Pancreas (tissue), 10 donors: ENCODE results near the gene MKRN2. TPM values are rescaled to one million over a fixed set of nuclear protein-coding genes. Genes with fewer than 3 reads are reported as not detected.

Source experiments
- ATAC-seq, 4 donors: fragments of 200-7000 bp; cut with Tn5 transposase; one replicate each; pipeline versions ENCODE4 v1.8.0 to v1.9.1; 2020; ENCODE audit warnings: mild to moderate bottlenecking in 4 of 4, moderate library complexity in 4 of 4
- DNase-seq, 6 donors: peaks; one replicate each; pipeline ENCODE4 v3.0.0-alpha.2; 2020
- FAIRE-seq: peaks from 2 replicates; lab custom pipeline; 2012; peaks lifted over from hg19 to GRCh38; lab: Jason Lieb, UNC
- H3K27ac ChIP-seq, 4 donors: fragments of 200-600 bp; sonication (generic); 1 replicate in 3 of 4; 2 replicates in 1 of 4; pipeline versions ENCODE4 v1.5.0 to v1.8.0; 2020
- H3K27me3 ChIP-seq, 4 donors: fragments of 200-600 bp; one replicate each; pipeline ENCODE4 v1.8.0; 2021
- H3K36me3 ChIP-seq, 3 donors: fragments of 200-600 bp; sonication (generic) in 1 of 3; one replicate each; pipeline versions ENCODE4 v1.5.0 to v1.8.0; 2020 to 2021
- H3K4me1 ChIP-seq, 3 donors: fragments of 200-600 bp; one replicate each; pipeline ENCODE4 v1.8.0; 2021
- H3K4me3 ChIP-seq, 4 donors: fragments of 200-600 bp; sonication (generic) in 2 of 4; one replicate each; pipeline versions ENCODE4 v1.5.0 to v1.8.0; 2020 to 2021
- H3K9me3 ChIP-seq, 4 donors: fragments of 200-600 bp; one replicate each; pipeline ENCODE4 v1.8.0; 2021
- WGBS, 2 donors: extraction: QIAGEN DNeasy Blood & Tissue Kit; methylation state at CpG; one replicate each; pipeline ENCODE4 v1.1.7; 2013; 5-methylcytosine and 5-hydroxymethylcytosine counted together
- intact Hi-C, 3 donors: fragments of 100-400 bp; cut with DNase I; formaldehyde crosslinking; loops; one replicate each; pipeline versions ENCODE4 v1.11.1 to v1.14.2; 2022
- polyA plus RNA-seq, 2 donors: library from polyadenylated mRNA; stranded (reverse); fragments of 200-250 nt; gene quantifications; one replicate each; pipeline ENCODE4 v1.2.3, GENCODE V29; 2013
- total RNA-seq, 6 donors: library from RNA; stranded (reverse); fragmentation: NEBNext Ultra II Directional in 4 of 6; extraction: Animal tissue kit (Norgen Biotek cat#: 25700) in 4 of 6; gene quantifications; one replicate each; pipeline versions ENCODE4 v1.2.1 to v1.2.4, GENCODE V29; 2021 to 2023
- TF ChIP-seq, protein P1 (sequence below), 4 donors: fragments of 200-600 bp; sonication (generic) in 3 of 4; IDR thresholded peaks; one replicate each; pipeline versions ENCODE4 v1.5.0 to v1.8.0; 2021; ENCODE audit warnings: antibody characterized with exemption in 4 of 4
- donor health status: healthy with polysubstance abuse.
- donor health status: DM: no; HTN: no; CAD: no; lungs with moderate emphysema.
- donor health status: DM: no; HTN: no; CAD: no.
- donor health status: control.
- donor health status: control.
- donor health status: Bipolar disorder and iron deficiency.
- donor health status: DM: yes; HTN: yes; CAD: no.
- donor health status: DM: no; HTN: no; CAD: no.
- donor health status: DM: no; HTN: no; CAD: no.
- donor health status: DM: yes; HTN: yes; CAD: no.

The MKRN2 gene
- total and polyA plus RNA-seq, 8 donors, result 8.5 to 17.0 (median 13.2) TPM

- Histone ChIP-seq H3K36me3 (no peaks in the 10 kb centered on the region), H3K4me3 (no peak overlapping the region), H3K27ac (no peak overlapping the region), H3K9me3 (no peaks in the 10 kb centered on the region), H3K4me1 (peaks cover 0 to 5% (median 0%) of the 10 kb centered on the region in 3 donors), H3K27me3 (peaks cover 0 to 4% (median 1%) of the 10 kb centered on the region in 4 donors)
- DNase-seq (no peak), FAIRE-seq (no peak), ATAC-seq (no peak)
- TF ChIP-seq, protein P1, sequence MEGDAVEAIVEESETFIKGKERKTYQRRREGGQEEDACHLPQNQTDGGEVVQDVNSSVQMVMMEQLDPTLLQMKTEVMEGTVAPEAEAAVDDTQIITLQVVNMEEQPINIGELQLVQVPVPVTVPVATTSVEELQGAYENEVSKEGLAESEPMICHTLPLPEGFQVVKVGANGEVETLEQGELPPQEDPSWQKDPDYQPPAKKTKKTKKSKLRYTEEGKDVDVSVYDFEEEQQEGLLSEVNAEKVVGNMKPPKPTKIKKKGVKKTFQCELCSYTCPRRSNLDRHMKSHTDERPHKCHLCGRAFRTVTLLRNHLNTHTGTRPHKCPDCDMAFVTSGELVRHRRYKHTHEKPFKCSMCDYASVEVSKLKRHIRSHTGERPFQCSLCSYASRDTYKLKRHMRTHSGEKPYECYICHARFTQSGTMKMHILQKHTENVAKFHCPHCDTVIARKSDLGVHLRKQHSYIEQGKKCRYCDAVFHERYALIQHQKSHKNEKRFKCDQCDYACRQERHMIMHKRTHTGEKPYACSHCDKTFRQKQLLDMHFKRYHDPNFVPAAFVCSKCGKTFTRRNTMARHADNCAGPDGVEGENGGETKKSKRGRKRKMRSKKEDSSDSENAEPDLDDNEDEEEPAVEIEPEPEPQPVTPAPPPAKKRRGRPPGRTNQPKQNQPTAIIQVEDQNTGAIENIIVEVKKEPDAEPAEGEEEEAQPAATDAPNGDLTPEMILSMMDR (IDR thresholded peaks at IDR 0.05), result no peak
- intact Hi-C loops, result no loop called here
- 59 to 61% methylated on average over 7 of the region's 7 CpGs for WGBS, 2 donors
Measured at GRCh38 chr3:12549971-12550760, 6.7 kb upstream of the MKRN2 start.

DNA sequence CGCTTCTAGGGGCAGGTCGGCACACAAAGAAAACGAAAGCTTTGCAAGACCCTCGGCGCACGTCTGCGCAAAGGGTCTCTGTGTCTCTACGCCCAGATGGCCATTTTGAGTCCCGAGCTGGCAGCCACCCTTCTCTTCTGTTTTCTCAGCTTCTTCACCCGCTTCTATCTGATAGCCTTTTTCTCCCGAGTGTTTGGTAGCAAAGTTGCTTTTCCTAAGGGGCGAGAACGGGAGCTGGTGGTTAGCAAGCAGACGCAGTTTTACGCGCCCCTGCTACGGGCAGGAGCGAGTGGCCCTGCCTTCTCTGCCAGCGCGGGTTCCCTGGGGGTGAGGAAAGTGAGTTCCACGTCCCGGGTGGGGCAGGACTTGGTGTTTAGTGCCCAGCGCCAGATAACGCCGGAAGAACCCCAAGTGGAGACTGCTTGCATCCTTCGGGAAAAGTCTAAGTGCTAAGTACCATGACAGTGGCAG, 2.9 kb upstream of the MKRN2 start:
- ATAC-seq (no peak), DNase-seq (peak in 2 of 6 donors; percentile 40 to 57), FAIRE-seq (no peak)
- TF ChIP-seq, protein P1 (IDR thresholded peaks at IDR 0.05), result no peak
- no peaks in the 10 kb centered on the region for H3K36me3 ChIP-seq
- H3K27me3 ChIP-seq, result peaks cover 0 to 4% (median 1%) of the 10 kb centered on the region in 4 donors
- peaks cover 4 to 21% (median 11%) of the 10 kb centered on the region in 3 donors for H3K4me1 ChIP-seq
- WGBS, 2 donors, result 3 to 11% methylated on average over 26 of the region's 26 CpGs
- no peaks in the 10 kb centered on the region for H3K9me3 ChIP-seq
- peak overlapping the region; percentile 0 to 41 (median 25) for H3K4me3 ChIP-seq
- intact Hi-C loops, result no loop called here
- H3K27ac ChIP-seq, result peak overlapping the region in 1 of 4 donors; percentile 55

DNA sequence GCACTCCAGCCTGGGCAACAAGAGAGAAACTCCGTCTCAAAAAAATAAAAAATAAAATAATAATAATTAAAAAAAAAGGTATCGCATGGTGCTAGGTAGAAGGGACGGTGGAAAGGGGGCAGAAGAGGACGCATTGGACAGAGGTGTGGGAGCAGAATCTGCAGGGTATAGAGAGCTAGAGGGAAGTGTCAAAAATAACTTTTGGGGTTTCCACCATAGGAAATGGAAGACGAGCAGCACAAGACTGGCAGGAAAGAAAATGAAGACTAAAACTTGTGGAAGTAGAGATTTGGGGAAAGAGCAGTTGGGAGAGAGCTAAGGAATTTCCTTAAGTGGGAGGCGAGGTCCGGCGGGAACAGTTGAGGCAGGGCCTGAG, 585 bp upstream of the MKRN2 start:
- ATAC-seq (peak in 3 of 4 donors; percentile 1 to 9 (median 2)), FAIRE-seq (no peak), DNase-seq (no peak)
- H3K9me3 ChIP-seq, result no peaks in the 10 kb centered on the region
- H3K4me1 ChIP-seq, result peaks cover 20 to 37% (median 24%) of the 10 kb centered on the region in 3 donors
- H3K27ac ChIP-seq, result peak overlapping the region; percentile 94 to 98 (median 96)
- peak overlapping the region; percentile 86 to 94 (median 93) for H3K4me3 ChIP-seq
- H3K27me3 ChIP-seq, result peaks cover 0 to 4% (median 1%) of the 10 kb centered on the region in 4 donors
- WGBS, 2 donors, result 2 to 3% methylated on average over 8 of the region's 8 CpGs
- H3K36me3 ChIP-seq, result no peaks in the 10 kb centered on the region
- intact Hi-C loops, result no loop called here
- TF ChIP-seq, protein P1 (IDR thresholded peaks at IDR 0.05), result no peak

DNA sequence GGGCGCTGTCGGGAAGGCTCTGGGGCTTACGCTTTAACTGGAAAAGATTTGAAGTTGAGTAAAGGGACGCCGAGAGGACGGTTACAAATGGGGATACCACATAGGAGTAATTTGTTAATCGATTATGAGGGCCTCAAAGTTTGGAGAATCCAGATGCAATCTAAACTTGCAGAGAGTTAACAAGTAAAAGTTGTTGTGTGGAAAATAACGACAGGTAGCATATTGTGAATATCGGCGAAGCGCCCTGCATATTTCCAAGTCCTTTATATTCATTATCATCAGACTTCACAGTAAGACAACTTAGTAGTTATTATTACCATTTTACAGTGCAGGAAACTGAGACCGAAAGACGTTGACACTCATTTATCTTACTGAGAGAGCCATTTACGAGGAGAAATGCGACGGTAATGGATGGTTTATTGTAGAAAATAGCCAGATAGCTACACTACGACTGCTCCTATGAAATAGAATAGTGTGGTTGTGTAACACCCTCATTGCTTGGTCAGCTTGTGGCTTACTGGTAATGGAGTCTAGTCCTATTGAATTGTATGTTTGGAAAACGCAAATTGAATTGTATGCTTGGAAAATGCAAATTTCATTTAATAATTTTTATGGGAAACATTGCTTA, 700 bp downstream of the MKRN2 start:
- Histone ChIP-seq H3K27ac (peak overlapping the region; percentile 94 to 98 (median 96)), H3K4me3 (peak overlapping the region; percentile 86 to 94 (median 93)), H3K36me3 (no peaks in the 10 kb centered on the region), H3K27me3 (peaks cover 0 to 4% (median 1%) of the 10 kb centered on the region in 4 donors), H3K4me1 (peaks cover 24 to 44% (median 31%) of the 10 kb centered on the region in 3 donors), H3K9me3 (no peaks in the 10 kb centered on the region)
- intact Hi-C loops, result no loop called here
- 0 to 1% methylated on average over 18 of the region's 18 CpGs for WGBS, 2 donors
- TF ChIP-seq, protein P1 (IDR thresholded peaks at IDR 0.05), result no peak
- ATAC-seq (peak in 3 of 4 donors; percentile 7 to 45 (median 22)), DNase-seq (no peak), FAIRE-seq (no peak)
